ENCODE measurements around the gene ABCG8. TPM values are rescaled to one million over a fixed set of nuclear protein-coding genes. Genes with fewer than 3 reads are reported as not detected.

ABCG8 gene
- total and polyA plus RNA-seq, 4 donors, result 1.9 TPM; not detected in 3

DNA sequence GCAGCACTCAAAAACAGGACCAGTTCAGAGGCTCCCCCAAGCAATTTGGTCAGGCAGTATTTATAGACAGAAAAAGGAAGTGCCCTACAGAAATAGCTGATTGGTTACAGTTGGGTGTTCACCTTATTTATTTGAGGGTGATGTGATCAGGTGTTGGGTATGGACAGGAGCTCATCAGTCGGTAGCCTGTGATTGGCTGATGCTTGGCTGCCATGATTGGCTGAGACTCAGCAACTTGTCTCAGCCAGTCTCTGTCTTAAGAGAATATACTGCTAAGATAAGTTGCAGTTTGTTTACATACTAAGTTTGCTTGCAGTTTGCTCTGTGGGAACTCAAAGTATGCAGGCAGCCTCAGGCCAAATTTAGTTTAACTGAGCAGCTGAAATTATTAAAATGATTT, 9.4 kb downstream of the ABCG8 start:
- Histone ChIP-seq H3K9me3 (ENCODE audit: control insufficient read depth, low read length) (no peaks in the 10 kb centered on the region), H3K4me1 (ENCODE audit: control insufficient read depth in 1 of 2, insufficient read depth in 2 of 2, low read length in 2 of 2) (no peaks in the 10 kb centered on the region), H3K36me3 (ENCODE audit: control insufficient read depth in 1 of 2, insufficient read depth in 2 of 2, low read length in 1 of 2) (no peaks in the 10 kb centered on the region), H3K27me3 (ENCODE audit: control insufficient read depth in 1 of 2, insufficient read depth in 2 of 2, low read length in 1 of 2) (no peaks in the 10 kb centered on the region), H3K27ac (ENCODE audit: low read depth in 1 of 2, low read length in 2 of 2) (no peak overlapping the region), H3K4me3 (ENCODE audit: low read length in 2 of 2) (no peak overlapping the region)
- intact Hi-C loops (cut with DNase I), result no loop called here
- DNase-seq (no peak), ATAC-seq (ENCODE audit: low FRiP score) (no peak)
- WGBS, 2 donors, result 52 to 56% methylated on average over 1 of the region's 1 CpG

DNA sequence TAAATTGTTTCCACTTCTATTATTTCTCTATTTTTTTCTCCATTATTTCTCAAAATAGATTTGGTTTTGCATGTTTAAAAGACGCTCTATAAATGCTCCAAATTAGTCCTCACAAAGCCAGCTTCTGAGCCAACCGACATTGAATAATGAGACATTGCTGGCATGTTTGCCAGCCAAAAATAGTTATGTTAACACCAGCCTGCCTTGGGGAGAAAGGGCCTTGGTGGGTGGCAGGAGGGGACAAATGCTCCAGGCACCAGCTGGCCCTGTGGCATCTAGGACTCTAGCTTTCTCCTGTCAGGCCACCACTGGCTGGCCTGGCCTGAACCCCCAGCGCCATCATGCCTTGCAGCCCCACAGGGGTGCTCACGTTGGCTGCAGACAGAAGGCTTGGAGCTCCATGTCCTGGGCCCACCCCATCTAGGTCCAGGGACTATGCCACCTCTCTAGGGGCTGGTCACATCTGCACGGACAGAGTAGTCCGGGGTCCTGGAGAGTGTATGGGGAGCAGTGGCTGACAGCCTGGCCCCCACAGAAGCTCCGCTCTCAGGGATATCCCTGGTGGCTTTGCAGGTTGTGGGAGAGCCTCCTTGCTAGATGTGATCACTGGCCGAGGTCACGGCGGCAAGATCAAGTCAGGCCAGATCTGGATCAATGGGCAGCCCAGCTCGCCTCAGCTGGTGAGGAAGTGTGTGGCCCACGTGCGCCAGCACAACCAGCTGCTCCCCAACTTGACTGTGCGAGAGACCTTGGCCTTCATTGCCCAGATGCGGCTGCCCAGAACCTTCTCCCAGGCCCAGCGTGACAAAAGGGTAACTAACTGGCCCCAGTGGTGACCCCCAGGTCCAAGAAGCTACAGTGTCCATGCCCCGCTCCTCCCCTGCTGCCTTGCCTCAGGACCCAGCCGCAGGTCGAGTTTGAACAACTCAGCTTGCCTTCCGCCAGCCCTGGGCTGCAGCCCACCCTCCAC, 12.5 kb downstream of the ABCG8 start:
- Histone ChIP-seq H3K4me3 (ENCODE audit: low read length in 2 of 2) (no peak overlapping the region), H3K27ac (ENCODE audit: low read depth in 1 of 2, low read length in 2 of 2) (no peak overlapping the region), H3K4me1 (ENCODE audit: control insufficient read depth in 1 of 2, insufficient read depth in 2 of 2, low read length in 2 of 2) (no peaks in the 10 kb centered on the region), H3K27me3 (ENCODE audit: control insufficient read depth in 1 of 2, insufficient read depth in 2 of 2, low read length in 1 of 2) (no peaks in the 10 kb centered on the region), H3K36me3 (ENCODE audit: control insufficient read depth in 1 of 2, insufficient read depth in 2 of 2, low read length in 1 of 2) (no peaks in the 10 kb centered on the region), H3K9me3 (ENCODE audit: control insufficient read depth, low read length) (no peaks in the 10 kb centered on the region)
- ATAC-seq (ENCODE audit: low FRiP score) (peak; percentile 49), DNase-seq (no peak)
- 77 to 80% methylated on average over 20 of the region's 20 CpGs for WGBS, 2 donors
- intact Hi-C loops (cut with DNase I), result no loop called here

DNA sequence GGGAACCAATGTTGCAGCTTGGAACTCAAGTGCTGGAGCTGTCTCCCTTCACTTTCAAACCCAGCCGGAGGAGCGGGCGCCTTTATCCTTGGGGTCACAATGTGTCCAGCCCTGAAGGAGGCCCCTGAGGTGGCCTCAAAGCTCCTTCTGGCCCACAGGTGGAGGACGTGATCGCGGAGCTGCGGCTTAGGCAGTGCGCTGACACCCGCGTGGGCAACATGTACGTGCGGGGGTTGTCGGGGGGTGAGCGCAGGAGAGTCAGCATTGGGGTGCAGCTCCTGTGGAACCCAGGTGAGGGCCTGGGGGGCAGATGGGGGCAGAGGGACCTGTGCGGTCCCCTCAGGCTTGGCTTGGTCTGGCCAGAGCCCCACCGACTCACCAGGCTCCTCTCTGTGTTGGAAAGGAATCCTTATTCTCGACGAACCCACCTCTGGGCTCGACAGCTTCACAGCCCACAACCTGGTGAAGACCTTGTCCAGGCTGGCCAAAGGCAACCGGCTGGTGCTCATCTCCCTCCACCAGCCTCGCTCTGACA, 13.5 kb downstream of the ABCG8 start:
- intact Hi-C loops (cut with DNase I), result no loop called here
- H3K4me3 ChIP-seq (ENCODE audit: low read length in 2 of 2), result no peak overlapping the region
- no peaks in the 10 kb centered on the region for H3K36me3 ChIP-seq (ENCODE audit: control insufficient read depth in 1 of 2, insufficient read depth in 2 of 2, low read length in 1 of 2)
- ATAC-seq (ENCODE audit: low FRiP score) (no peak), DNase-seq (no peak)
- 96 to 97% methylated on average over 20 to 21 of the region's 21 CpGs for WGBS, 2 donors
- no peaks in the 10 kb centered on the region for H3K9me3 ChIP-seq (ENCODE audit: control insufficient read depth, low read length)
- H3K27me3 ChIP-seq (ENCODE audit: control insufficient read depth in 1 of 2, insufficient read depth in 2 of 2, low read length in 1 of 2), result no peaks in the 10 kb centered on the region
- H3K4me1 ChIP-seq (ENCODE audit: control insufficient read depth in 1 of 2, insufficient read depth in 2 of 2, low read length in 2 of 2), result no peaks in the 10 kb centered on the region
- no peak overlapping the region for H3K27ac ChIP-seq (ENCODE audit: low read depth in 1 of 2, low read length in 2 of 2)

DNA sequence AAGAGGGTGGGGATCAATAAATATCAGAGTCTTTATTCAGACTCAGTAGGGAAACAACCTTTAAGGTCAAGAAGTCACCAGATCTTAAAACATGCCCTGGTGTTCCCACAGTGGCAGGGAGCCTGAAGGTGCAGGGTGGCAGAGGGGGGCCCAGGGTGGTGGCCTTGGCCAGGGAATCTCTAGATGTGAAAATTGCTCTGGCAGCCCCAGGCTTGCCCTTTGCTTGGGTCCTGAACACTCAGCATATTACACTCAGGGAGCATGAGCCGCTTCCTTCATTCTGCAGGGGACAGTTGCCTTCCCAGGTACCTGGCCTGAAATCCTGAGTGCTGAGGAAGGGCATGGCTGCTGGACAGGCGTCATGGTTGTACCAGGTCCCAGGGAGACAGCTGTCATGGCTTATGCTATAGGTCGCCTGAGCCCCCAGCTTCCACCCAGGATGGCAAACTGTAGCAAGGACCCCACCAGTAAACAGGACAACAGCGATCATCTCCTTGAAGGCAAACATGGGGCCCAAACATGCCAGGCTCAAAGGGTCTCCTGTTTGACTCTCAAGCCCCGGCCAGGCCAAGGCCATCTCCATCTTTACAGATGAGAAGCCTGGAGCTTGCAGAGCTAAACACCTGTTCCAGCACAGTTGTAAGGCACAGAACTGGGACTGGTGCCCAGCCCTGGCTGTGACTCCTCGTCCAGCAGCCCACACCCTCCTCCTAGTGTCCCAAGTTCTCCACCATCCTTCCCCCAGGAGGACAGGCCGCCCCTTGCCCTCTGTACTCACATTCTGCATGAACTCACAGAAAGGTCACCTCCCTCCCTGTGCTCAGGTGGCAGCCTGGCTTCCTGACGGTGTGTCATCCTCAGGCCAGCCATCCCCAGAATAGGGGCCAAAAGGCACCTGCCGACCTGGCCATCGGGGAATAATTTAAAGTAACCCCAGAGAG, 14.6 kb downstream of the ABCG8 start:
- Histone ChIP-seq H3K4me1 (ENCODE audit: control insufficient read depth in 1 of 2, insufficient read depth in 2 of 2, low read length in 2 of 2) (no peaks in the 10 kb centered on the region), H3K27ac (ENCODE audit: low read depth in 1 of 2, low read length in 2 of 2) (no peak overlapping the region), H3K27me3 (ENCODE audit: control insufficient read depth in 1 of 2, insufficient read depth in 2 of 2, low read length in 1 of 2) (no peaks in the 10 kb centered on the region), H3K4me3 (ENCODE audit: low read length in 2 of 2) (no peak overlapping the region), H3K9me3 (ENCODE audit: control insufficient read depth, low read length) (no peaks in the 10 kb centered on the region), H3K36me3 (ENCODE audit: control insufficient read depth in 1 of 2, insufficient read depth in 2 of 2, low read length in 1 of 2) (no peaks in the 10 kb centered on the region)
- DNase-seq (no peak), ATAC-seq (ENCODE audit: low FRiP score) (no peak)
- 76 to 87% methylated on average over 10 of the region's 10 CpGs for WGBS, 2 donors
- intact Hi-C loops (cut with DNase I), result no loop called here

DNA sequence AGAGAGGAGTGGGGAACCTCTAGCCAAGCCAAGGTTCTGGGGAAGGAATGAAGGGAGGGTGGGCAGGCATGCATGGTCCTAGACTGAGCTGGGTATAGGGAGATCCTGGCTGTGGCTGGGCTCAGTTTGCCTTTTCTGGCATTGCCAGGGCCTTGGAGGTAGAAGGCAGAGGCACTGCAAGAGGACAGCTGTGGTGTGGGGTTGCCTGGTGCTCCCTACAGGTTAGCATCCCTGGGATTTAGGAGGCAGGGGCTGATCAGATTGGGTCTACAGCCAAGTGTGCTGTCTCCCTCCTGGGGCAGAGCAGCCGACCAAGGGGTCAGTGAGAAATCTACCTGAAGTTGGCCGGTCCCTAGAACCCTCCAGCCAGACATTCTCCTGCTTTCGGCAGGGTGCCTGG, 15.9 kb downstream of the ABCG8 start:
- Histone ChIP-seq H3K36me3 (ENCODE audit: control insufficient read depth in 1 of 2, insufficient read depth in 2 of 2, low read length in 1 of 2) (no peaks in the 10 kb centered on the region), H3K4me1 (ENCODE audit: control insufficient read depth in 1 of 2, insufficient read depth in 2 of 2, low read length in 2 of 2) (no peaks in the 10 kb centered on the region), H3K27ac (ENCODE audit: low read depth in 1 of 2, low read length in 2 of 2) (no peak overlapping the region), H3K9me3 (ENCODE audit: control insufficient read depth, low read length) (no peaks in the 10 kb centered on the region), H3K27me3 (ENCODE audit: control insufficient read depth in 1 of 2, insufficient read depth in 2 of 2, low read length in 1 of 2) (no peaks in the 10 kb centered on the region), H3K4me3 (ENCODE audit: low read length in 2 of 2) (no peak overlapping the region)
- DNase-seq (no peak), ATAC-seq (ENCODE audit: low FRiP score) (no peak)
- WGBS, 2 donors, result 72 to 89% methylated on average over 3 of the region's 3 CpGs
- intact Hi-C loops (cut with DNase I), result no loop called here

DNA sequence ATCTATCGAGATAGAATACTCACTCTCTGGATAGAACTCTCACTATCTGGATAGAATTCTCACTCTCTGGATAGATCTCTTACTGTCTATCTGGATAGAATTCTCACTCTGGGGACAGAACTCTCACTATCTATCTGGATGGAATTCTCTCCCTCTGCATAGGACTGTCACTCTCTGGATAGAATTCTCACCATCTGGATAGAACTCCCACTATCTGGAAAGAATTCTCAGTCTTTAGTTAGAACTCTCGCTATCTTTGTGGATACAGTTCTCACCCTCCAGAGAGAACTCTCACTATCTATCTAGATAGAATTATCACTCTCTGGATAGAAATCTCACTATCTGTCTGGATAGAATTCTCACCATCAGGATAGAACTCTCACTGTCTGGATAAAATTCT, 16.5 kb downstream of the ABCG8 start:
- Histone ChIP-seq H3K36me3 (ENCODE audit: control insufficient read depth in 1 of 2, insufficient read depth in 2 of 2, low read length in 1 of 2) (no peaks in the 10 kb centered on the region), H3K4me1 (ENCODE audit: control insufficient read depth in 1 of 2, insufficient read depth in 2 of 2, low read length in 2 of 2) (no peaks in the 10 kb centered on the region), H3K4me3 (ENCODE audit: low read length in 2 of 2) (no peak overlapping the region), H3K27ac (ENCODE audit: low read depth in 1 of 2, low read length in 2 of 2) (no peak overlapping the region), H3K27me3 (ENCODE audit: control insufficient read depth in 1 of 2, insufficient read depth in 2 of 2, low read length in 1 of 2) (no peaks in the 10 kb centered on the region), H3K9me3 (ENCODE audit: control insufficient read depth, low read length) (no peaks in the 10 kb centered on the region)
- intact Hi-C loops (cut with DNase I), result no loop called here
- ATAC-seq (ENCODE audit: low FRiP score) (no peak), DNase-seq (no peak)
- WGBS, 2 donors, result 83 to 90% methylated on average over 2 of the region's 2 CpGs

DNA sequence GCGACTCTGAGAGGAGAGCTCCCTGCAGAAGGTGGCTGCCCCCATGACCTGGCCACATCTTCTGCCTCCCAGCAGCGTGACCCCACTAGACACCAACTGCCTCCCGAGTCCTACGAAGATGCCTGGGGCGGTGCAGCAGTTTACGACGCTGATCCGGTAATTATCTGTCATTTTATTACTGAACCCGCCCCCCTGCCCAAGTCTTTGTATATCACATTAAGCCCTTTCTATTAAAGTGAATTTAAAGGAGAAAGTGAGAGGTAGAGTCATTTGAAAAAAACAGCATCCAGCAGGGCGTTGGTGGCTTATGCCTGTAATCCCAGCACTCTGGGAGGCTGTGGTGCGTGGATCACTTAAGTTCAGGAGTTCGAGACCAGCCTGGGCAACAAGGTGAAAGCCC, 33.4 kb downstream of the ABCG8 start:
- Histone ChIP-seq H3K27ac (ENCODE audit: low read depth in 1 of 2, low read length in 2 of 2) (no peak overlapping the region), H3K4me3 (ENCODE audit: low read length in 2 of 2) (no peak overlapping the region), H3K9me3 (ENCODE audit: control insufficient read depth, low read length) (no peaks in the 10 kb centered on the region), H3K27me3 (ENCODE audit: control insufficient read depth in 1 of 2, insufficient read depth in 2 of 2, low read length in 1 of 2) (no peaks in the 10 kb centered on the region), H3K4me1 (ENCODE audit: control insufficient read depth in 1 of 2, insufficient read depth in 2 of 2, low read length in 2 of 2) (no peaks in the 10 kb centered on the region), H3K36me3 (ENCODE audit: control insufficient read depth in 1 of 2, insufficient read depth in 2 of 2, low read length in 1 of 2) (no peaks in the 10 kb centered on the region)
- no peak for ATAC-seq (ENCODE audit: low FRiP score)
- DNase-seq, result no peak
- intact Hi-C loops (cut with DNase I), result no loop called here
- WGBS, 2 donors, result 85% methylated on average over 12 of the region's 12 CpGs

DNA sequence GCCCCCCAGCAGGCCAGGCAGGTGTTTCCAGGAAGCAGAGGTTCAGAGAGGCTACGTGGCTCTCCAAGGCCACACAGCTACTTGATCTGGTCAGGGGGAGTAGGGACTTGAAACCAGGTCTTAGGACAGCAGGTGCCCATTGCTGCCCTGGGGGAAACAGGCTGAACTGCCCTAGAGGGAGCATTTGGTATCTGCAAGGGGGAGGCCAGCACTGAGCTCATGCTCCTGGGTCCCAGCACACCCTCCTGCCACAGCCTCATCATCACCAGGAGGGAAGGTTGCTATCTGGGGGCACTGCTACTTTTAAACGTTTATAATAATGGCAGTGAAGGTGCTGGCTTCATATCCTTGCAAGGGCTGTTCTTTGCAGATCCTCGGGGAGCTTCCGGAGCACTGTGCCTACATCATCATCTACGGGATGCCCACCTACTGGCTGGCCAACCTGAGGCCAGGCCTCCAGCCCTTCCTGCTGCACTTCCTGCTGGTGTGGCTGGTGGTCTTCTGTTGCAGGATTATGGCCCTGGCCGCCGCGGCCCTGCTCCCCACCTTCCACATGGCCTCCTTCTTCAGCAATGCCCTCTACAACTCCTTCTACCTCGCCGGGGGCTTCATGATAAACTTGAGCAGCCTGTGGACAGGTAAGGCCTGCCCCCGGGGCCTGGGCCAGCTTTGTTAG, 36.1 kb downstream of the ABCG8 start:
- Histone ChIP-seq H3K4me3 (ENCODE audit: low read length in 2 of 2) (no peak overlapping the region), H3K4me1 (ENCODE audit: control insufficient read depth in 1 of 2, insufficient read depth in 2 of 2, low read length in 2 of 2) (no peaks in the 10 kb centered on the region), H3K9me3 (ENCODE audit: control insufficient read depth, low read length) (no peaks in the 10 kb centered on the region), H3K27ac (ENCODE audit: low read depth in 1 of 2, low read length in 2 of 2) (no peak overlapping the region), H3K27me3 (ENCODE audit: control insufficient read depth in 1 of 2, insufficient read depth in 2 of 2, low read length in 1 of 2) (no peaks in the 10 kb centered on the region), H3K36me3 (ENCODE audit: control insufficient read depth in 1 of 2, insufficient read depth in 2 of 2, low read length in 1 of 2) (no peaks in the 10 kb centered on the region)
- WGBS, 2 donors, result 85 to 88% methylated on average over 10 to 11 of the region's 11 CpGs
- ATAC-seq (ENCODE audit: low FRiP score) (no peak), DNase-seq (no peak)
- intact Hi-C loops (cut with DNase I), result loop anchor here in 1 of 2 donors (5.0 kb wide), 1 partner anchor 263 kb away; no protein-coding TSS in a partner anchor

Data from aorta (tissue), 5 donors.